ENCODE data around the gene SRRM4.
"Not testable (repeated sequence)": the region's sequence is repeated elsewhere in the genome, so short reads cannot be mapped to it uniquely, and the experiment has no call there.

DNA sequence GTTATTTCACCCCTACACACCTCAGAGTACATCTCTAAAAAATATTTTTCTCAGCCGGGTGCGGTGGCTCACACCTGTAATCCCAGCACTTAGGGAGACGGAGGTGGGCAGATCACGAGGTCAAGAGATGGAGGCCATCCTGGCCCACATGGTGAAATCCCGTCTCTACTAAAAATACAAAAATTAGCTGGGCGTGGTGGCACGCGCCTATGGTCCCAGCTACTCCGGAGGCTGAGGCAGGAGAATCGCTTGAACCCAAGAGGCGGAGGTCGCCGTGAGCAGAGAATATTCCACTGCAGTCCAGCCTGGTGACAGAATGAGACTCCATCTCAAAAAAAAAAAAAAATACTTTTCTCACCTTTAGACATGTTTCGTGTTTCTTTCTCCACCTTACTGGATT, 52.0 kb downstream of the SRRM4 start:
- not testable (repeated sequence) for TF ChIP-seq EZH2 (IDR thresholded peaks at IDR 0.05); SP1 (IDR thresholded peaks at IDR 0.05; ENCODE audit: low read depth); ELF1 (IDR thresholded peaks at IDR 0.05; ENCODE audit: borderline replicate concordance, low read depth); POLR2A (IDR thresholded peaks at IDR 0.05; ENCODE audit: borderline replicate concordance, extremely low read depth, insufficient read depth, insufficient read length); POLR2AphosphoS5 (IDR thresholded peaks at IDR 0.05; ENCODE audit: low read depth, low read length); EZH2phosphoT487 (IDR thresholded peaks at IDR 0.05; ENCODE audit: borderline replicate concordance); YY1 (IDR thresholded peaks at IDR 0.05; ENCODE audit: extremely low read depth, insufficient replicate concordance, low read depth, low read length)
- TF ChIP-seq, protein P1, sequence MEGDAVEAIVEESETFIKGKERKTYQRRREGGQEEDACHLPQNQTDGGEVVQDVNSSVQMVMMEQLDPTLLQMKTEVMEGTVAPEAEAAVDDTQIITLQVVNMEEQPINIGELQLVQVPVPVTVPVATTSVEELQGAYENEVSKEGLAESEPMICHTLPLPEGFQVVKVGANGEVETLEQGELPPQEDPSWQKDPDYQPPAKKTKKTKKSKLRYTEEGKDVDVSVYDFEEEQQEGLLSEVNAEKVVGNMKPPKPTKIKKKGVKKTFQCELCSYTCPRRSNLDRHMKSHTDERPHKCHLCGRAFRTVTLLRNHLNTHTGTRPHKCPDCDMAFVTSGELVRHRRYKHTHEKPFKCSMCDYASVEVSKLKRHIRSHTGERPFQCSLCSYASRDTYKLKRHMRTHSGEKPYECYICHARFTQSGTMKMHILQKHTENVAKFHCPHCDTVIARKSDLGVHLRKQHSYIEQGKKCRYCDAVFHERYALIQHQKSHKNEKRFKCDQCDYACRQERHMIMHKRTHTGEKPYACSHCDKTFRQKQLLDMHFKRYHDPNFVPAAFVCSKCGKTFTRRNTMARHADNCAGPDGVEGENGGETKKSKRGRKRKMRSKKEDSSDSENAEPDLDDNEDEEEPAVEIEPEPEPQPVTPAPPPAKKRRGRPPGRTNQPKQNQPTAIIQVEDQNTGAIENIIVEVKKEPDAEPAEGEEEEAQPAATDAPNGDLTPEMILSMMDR (IDR thresholded peaks at IDR 0.05 in 2 of 3, conservative IDR thresholded peaks at IDR 0.05 in 1 of 3; ENCODE audit: borderline replicate concordance in 1 of 3, insufficient read depth in 1 of 3, low read depth in 2 of 3, low read length in 2 of 3), result not testable (repeated sequence)
- TF ChIP-seq, protein P2, sequence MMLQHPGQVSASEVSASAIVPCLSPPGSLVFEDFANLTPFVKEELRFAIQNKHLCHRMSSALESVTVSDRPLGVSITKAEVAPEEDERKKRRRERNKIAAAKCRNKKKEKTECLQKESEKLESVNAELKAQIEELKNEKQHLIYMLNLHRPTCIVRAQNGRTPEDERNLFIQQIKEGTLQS (IDR thresholded peaks at IDR 0.05), result not testable (repeated sequence)

Data from HCT116 (cell line).